ENCODE measurements around the gene ELMOD3. TPM values are rescaled to one million over a fixed set of nuclear protein-coding genes. Genes with fewer than 3 reads are reported as not detected.

ELMOD3 gene
- polyA plus RNA-seq, 2 of the 4 experiments (the other 2 are of a cell fraction) = 17.8 to 29.9 TPM

- DNase-seq (ENCODE audit: low read depth in 1 of 2, low spot score in 1 of 2) (no peak), FAIRE-seq (no peak), ATAC-seq (peak; percentile 36 to 44; a peak in 4 of 6 replicates)
- Histone ChIP-seq H3K27ac (no peak overlapping the region), H3K4me1 (peaks cover 9% of the 10 kb centered on the region; the same call in 2 of the 3 replicates), H3K9me3 (no peaks in the 10 kb centered on the region), H3K4me2 (no peak overlapping the region), H3K4me3 (no peak overlapping the region)
- TF ChIP-seq TP53 (CRISPR knock-in tag; IDR thresholded peaks at IDR 0.05) = no peak
- no peak for TF ChIP-seq PBX3 (IDR thresholded peaks at IDR 0.05)
- TF ChIP-seq CHD4 (IDR thresholded peaks at IDR 0.05; ENCODE audit: borderline replicate concordance) = no peak
- TF ChIP-seq CTCF (IDR thresholded peaks at IDR 0.05) = no peak
- ChIA-PET CTCF (interaction anchor here (0.7 to 4.0 kb wide), 4 partner anchors 15 to 189 kb away, joined by 3 to 17 read pairs (median 3); no protein-coding TSS in a partner anchor), POLR2A (no interaction called here)
- 52% methylated on average over 5 of the region's 5 CpGs for WGBS (ENCODE audit: missing lambda C conversion rate)
Measured at GRCh38 chr2:85367180-85367579, 12.6 kb downstream of the ELMOD3 start.

- no peak for TF ChIP-seq SREBF2 (IDR thresholded peaks at IDR 0.05)
- no peak for TF ChIP-seq RCOR1 (IDR thresholded peaks at IDR 0.05; ENCODE audit: low read depth, low read length)
- no peak for TF ChIP-seq E2F6 (IDR thresholded peaks at IDR 0.05; ENCODE audit: borderline replicate concordance, low read depth)
- TF ChIP-seq MAZ (IDR thresholded peaks at IDR 0.05; ENCODE audit: borderline replicate concordance, low read depth, low read length) = no peak
- TF ChIP-seq ZNF302 (CRISPR knock-in tag; IDR thresholded peaks at IDR 0.05) = no peak
- no peak for TF ChIP-seq HES2 (IDR thresholded peaks at IDR 0.05)
- no peak for TF ChIP-seq EHMT2 (IDR thresholded peaks at IDR 0.05; ENCODE audit: low read depth)
- TF ChIP-seq POLR2A (IDR thresholded peaks at IDR 0.05; ENCODE audit: low read length) = no peak
- TF ChIP-seq POLR2AphosphoS2 (conservative IDR thresholded peaks at IDR 0.05; ENCODE audit: low read length) = no peak
- TF ChIP-seq EHF (CRISPR knock-in tag; IDR thresholded peaks at IDR 0.05) = no peak
- no peak for TF ChIP-seq RFX5 (IDR thresholded peaks at IDR 0.05)
- TF ChIP-seq MAX (IDR thresholded peaks at IDR 0.05) = no peak
- Histone ChIP-seq H3K4me2 (no peak overlapping the region), H3K9me3 (no peaks in the 10 kb centered on the region), H3K27ac (no peak overlapping the region), H3K4me1 (peaks cover 9% of the 10 kb centered on the region; the same call in 2 of the 3 replicates), H3K4me3 (no peak overlapping the region)
- ATAC-seq (peak in 1 of 2 experiments; percentile 15; a peak in 1 of 6 replicates), DNase-seq (ENCODE audit: low read depth in 1 of 2, low spot score in 1 of 2) (no peak), FAIRE-seq (no peak)
- ChIA-PET CTCF (interaction anchor here (0.6 to 3.2 kb wide), 3 partner anchors 22 to 183 kb away, joined by 4 to 15 read pairs (median 4); no protein-coding TSS in a partner anchor), POLR2A (interaction anchor here (1.0 to 1.8 kb wide), 3 partner anchors 8 to 41 kb away, joined by 4 to 5 read pairs (median 4); partner anchors contain the start of gene TGOLN2)
Measured at GRCh38 chr2:85368921-85369320, 14.4 kb downstream of the ELMOD3 start.

GRCh38 chr2:85369500-85369899 is 14.9 kb downstream of the ELMOD3 start:
- Histone ChIP-seq H3K4me1 (peaks cover 9% of the 10 kb centered on the region; the same call in 2 of the 3 replicates), H3K4me2 (0 out of 3 replicates have a peak overlapping the region, but pooled peaks have one; percentile 5), H3K27ac (peak overlapping the region in 1 of 2 experiments; percentile 11; a peak in 1 of 6 replicates), H3K4me3 (no peak overlapping the region), H3K9me3 (no peaks in the 10 kb centered on the region)
- WGBS (ENCODE audit: missing lambda C conversion rate) = 48% methylated on average over 5 of the region's 5 CpGs
- ChIA-PET CTCF (interaction anchor here (0.6 to 3.2 kb wide), 6 partner anchors 8 to 183 kb away, joined by 3 to 15 read pairs (median 4); no protein-coding TSS in a partner anchor), POLR2A (interaction anchor here (0.6 to 2.4 kb wide), 6 partner anchors 9 to 192 kb away, joined by 3 to 12 read pairs (median 4); partner anchors contain the start of genes ELMOD3, GGCX, RETSAT and TGOLN2)
- FAIRE-seq (no peak), DNase-seq (ENCODE audit: low read depth in 1 of 2, low spot score in 1 of 2) (peak in 1 of 2 experiments; percentile 30), ATAC-seq (peak; percentile 64 to 72; a peak in 5 of 6 replicates)
- TF ChIP-seq HMGXB4 (CRISPR knock-in tag; IDR thresholded peaks at IDR 0.05; ENCODE audit: borderline replicate concordance) = no peak
- TF ChIP-seq CTCF (IDR thresholded peaks at IDR 0.05) = no peak
- no peak for TF ChIP-seq RNF2 (IDR thresholded peaks at IDR 0.05; ENCODE audit: borderline replicate concordance, low read depth)
- TF ChIP-seq ESRRA (IDR thresholded peaks at IDR 0.05; ENCODE audit: borderline replicate concordance, low read length) = no peak
- TF ChIP-seq ZSCAN20 (CRISPR knock-in tag; IDR thresholded peaks at IDR 0.05) = no peak
- TF ChIP-seq ELK1 (IDR thresholded peaks at IDR 0.05; ENCODE audit: low read depth, low read length) = no peak
- no peak for TF ChIP-seq TFCP2L1 (CRISPR knock-in tag; IDR thresholded peaks at IDR 0.05)
- no peak for TF ChIP-seq GATA3 (IDR thresholded peaks at IDR 0.05; ENCODE audit: borderline replicate concordance)
- TF ChIP-seq SREBF2 (IDR thresholded peaks at IDR 0.05) = no peak
- no peak for TF ChIP-seq FOSB (CRISPR knock-in tag; IDR thresholded peaks at IDR 0.05)

Data from A549 (cell line).